Panc1 (cell line): Measurements from ENCODE around the gene STK25. TPM values are rescaled to one million over a fixed set of nuclear protein-coding genes. Genes with fewer than 3 reads are reported as not detected.

Source experiments
- ATAC-seq: fragments of 200-7000 bp; cut with Tn5 transposase; 2 replicates; pipeline ENCODE4 v1.9.1; 2020; ENCODE audit warnings: mild to moderate bottlenecking, moderate library complexity
- BruUV-seq: library from RNA; stranded (reverse); fragments of 400-500 nt; replicated peaks from 2 replicates; lab custom pipeline; 2021; lab: Mats Ljungman, UMichigan
- CTCF ChIA-PET: fragments of 300-600 bp; sonication (Branson Sonifier 250); formaldehyde crosslinking; loops from one replicate; lab custom pipeline; 2022; ENCODE audit warnings: antibody characterized with exemption; lab: Charles Lee
- POLR2A ChIA-PET: fragments of 300-600 bp; sonication (Branson Sonifier 250); formaldehyde crosslinking; loops from one replicate; lab custom pipeline; 2022; ENCODE audit warnings: antibody characterized with exemption; lab: Charles Lee
- DNase-seq: peaks from one replicate; pipeline ENCODE4 v3.0.0-alpha.2; 2010; ENCODE audit warnings: low read depth, low spot score
- H3K27ac ChIP-seq: 2 replicates; pipeline ENCODE4 v1.5.1; 2011; ENCODE audit warnings: mild to moderate bottlenecking, low read length, inconsistent platforms
- H3K27me3 ChIP-seq: fragments of 200-500 bp; sonication (Bioruptor generic); 2 replicates; pipeline ENCODE4 v1.6.0; 2014; ENCODE audit warnings: low read length, inconsistent platforms; ENCODE audit not compliant: control insufficient read depth, insufficient read depth
- H3K36me3 ChIP-seq: fragments of 200-500 bp; sonication (Bioruptor generic); 2 replicates; pipeline ENCODE4 v1.5.1; 2014; ENCODE audit warnings: inconsistent platforms, mild to moderate bottlenecking, low read length, moderate library complexity; ENCODE audit not compliant: control insufficient read depth, insufficient read depth
- H3K4me1 ChIP-seq: 2 replicates; pipeline ENCODE4 v1.5.1; 2011; ENCODE audit warnings: inconsistent platforms, mild to moderate bottlenecking, low read length, moderate library complexity; ENCODE audit not compliant: control insufficient read depth, insufficient read depth
- H3K4me3 ChIP-seq, 2 experiments: 2 replicates each; pipeline ENCODE4 v1.5.1; 2011 to 2012; ENCODE audit warnings: low read depth in 2 of 2, low read length in 2 of 2, mild to moderate bottlenecking in 2 of 2, inconsistent platforms in 1 of 2, moderate library complexity in 1 of 2
- H3K9me3 ChIP-seq: fragments of 200-500 bp; sonication (Bioruptor generic); 2 replicates; pipeline ENCODE4 v1.5.1; 2014; ENCODE audit warnings: low read depth, mild to moderate bottlenecking, inconsistent platforms, low read length, moderate library complexity; ENCODE audit not compliant: control insufficient read depth, insufficient read depth
- POLR2AphosphoS5 ChIP-seq: IDR thresholded peaks from 2 replicates; pipeline ENCODE4 v1.6.1; 2012; ENCODE audit warnings: mild to moderate bottlenecking, low read depth, low read length, moderate library complexity
- SIN3A ChIP-seq: IDR thresholded peaks from 2 replicates; pipeline ENCODE4 v1.6.1; 2012; ENCODE audit warnings: low read depth, mild to moderate bottlenecking, low read length, moderate library complexity, borderline replicate concordance; ENCODE audit not compliant: insufficient read depth
- TCF7L2 ChIP-seq: IDR thresholded peaks from 2 replicates; pipeline ENCODE4 v1.6.1; 2011; ENCODE audit warnings: mild to moderate bottlenecking, low read depth, low read length, inconsistent platforms
- in situ Hi-C: cut with HindIII; loops from 2 replicates; pipeline ENCODE4 v1.10.0; 2016; ENCODE audit warnings: low sequenced_read_pairs, low pct_unique_long_range_greater_than_20kb
- intact Hi-C: fragments of 100-400 bp; cut with micrococcal nuclease; formaldehyde crosslinking; loops from one replicate; pipeline ENCODE4 v1.10.0; 2022; ENCODE audit not compliant: unreplicated experiment
- total RNA-seq: library from RNA; stranded (reverse); gene quantifications from one replicate; pipeline ENCODE4 v1.2.1, GENCODE V29; 2021; ENCODE audit not compliant: unreplicated experiment
- TF ChIP-seq, protein P1 (sequence below), 2 experiments: IDR thresholded peaks; 2 replicates each; pipeline ENCODE4 v1.6.1; 2011 to 2012; ENCODE audit warnings: low read depth in 2 of 2, control low read depth in 1 of 2, low read length in 1 of 2, mild to moderate bottlenecking in 1 of 2, moderate library complexity in 1 of 2; ENCODE audit not compliant: insufficient read depth in 1 of 2
- TF ChIP-seq, protein P2 (sequence below): fragments of 450-650 bp; IDR thresholded peaks from 2 replicates; pipeline ENCODE4 v1.5.1; 2017; ENCODE audit warnings: mild to moderate bottlenecking

STK25 gene
- total RNA-seq, 1 experiment from 2014 or later: 195 TPM

DNA sequence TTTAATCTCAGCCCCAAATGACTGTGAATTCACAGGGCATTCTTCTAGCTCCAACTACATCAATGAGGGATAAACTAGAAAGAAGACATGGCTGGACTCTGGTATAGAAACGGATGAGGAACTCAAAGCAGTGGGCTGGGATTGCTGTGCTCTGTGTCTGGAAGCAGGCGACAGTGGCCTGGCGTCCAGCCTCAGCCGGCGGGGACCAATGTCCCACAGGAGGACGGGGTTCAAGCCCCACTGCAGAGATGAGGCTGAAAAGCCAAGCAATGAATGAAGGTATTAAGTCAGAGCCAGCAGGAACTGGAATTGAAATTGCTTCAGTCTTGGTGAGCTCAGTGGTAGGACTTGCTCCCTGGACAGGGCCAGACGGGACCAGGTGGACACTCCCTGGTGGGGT lies 25.9 kb upstream of the STK25 start:
- Histone ChIP-seq H3K9me3 (no peaks in the 10 kb centered on the region), H3K4me3 (no peak overlapping the region), H3K27ac (no peak overlapping the region), H3K4me1 (no peaks in the 10 kb centered on the region), H3K36me3 (no peaks in the 10 kb centered on the region), H3K27me3 (no peaks in the 10 kb centered on the region)
- intact Hi-C loops: no loop called here
- DNase-seq (no peak), ATAC-seq (no peak)
- POLR2A ChIA-PET: no interaction called here
- in situ Hi-C loops: no loop called here
- CTCF ChIA-PET: no interaction called here
- BruUV-seq: no TSS peak
- TF ChIP-seq, protein P1, sequence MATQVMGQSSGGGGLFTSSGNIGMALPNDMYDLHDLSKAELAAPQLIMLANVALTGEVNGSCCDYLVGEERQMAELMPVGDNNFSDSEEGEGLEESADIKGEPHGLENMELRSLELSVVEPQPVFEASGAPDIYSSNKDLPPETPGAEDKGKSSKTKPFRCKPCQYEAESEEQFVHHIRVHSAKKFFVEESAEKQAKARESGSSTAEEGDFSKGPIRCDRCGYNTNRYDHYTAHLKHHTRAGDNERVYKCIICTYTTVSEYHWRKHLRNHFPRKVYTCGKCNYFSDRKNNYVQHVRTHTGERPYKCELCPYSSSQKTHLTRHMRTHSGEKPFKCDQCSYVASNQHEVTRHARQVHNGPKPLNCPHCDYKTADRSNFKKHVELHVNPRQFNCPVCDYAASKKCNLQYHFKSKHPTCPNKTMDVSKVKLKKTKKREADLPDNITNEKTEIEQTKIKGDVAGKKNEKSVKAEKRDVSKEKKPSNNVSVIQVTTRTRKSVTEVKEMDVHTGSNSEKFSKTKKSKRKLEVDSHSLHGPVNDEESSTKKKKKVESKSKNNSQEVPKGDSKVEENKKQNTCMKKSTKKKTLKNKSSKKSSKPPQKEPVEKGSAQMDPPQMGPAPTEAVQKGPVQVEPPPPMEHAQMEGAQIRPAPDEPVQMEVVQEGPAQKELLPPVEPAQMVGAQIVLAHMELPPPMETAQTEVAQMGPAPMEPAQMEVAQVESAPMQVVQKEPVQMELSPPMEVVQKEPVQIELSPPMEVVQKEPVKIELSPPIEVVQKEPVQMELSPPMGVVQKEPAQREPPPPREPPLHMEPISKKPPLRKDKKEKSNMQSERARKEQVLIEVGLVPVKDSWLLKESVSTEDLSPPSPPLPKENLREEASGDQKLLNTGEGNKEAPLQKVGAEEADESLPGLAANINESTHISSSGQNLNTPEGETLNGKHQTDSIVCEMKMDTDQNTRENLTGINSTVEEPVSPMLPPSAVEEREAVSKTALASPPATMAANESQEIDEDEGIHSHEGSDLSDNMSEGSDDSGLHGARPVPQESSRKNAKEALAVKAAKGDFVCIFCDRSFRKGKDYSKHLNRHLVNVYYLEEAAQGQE (IDR thresholded peaks at IDR 0.05; ENCODE audit: insufficient read depth in 1 of 2, low read depth in 2 of 2, low read length in 1 of 2): no peak
- no peak for TF ChIP-seq SIN3A
- TF ChIP-seq TCF7L2: no peak
- TF ChIP-seq POLR2AphosphoS5: no peak
- TF ChIP-seq, protein P2, sequence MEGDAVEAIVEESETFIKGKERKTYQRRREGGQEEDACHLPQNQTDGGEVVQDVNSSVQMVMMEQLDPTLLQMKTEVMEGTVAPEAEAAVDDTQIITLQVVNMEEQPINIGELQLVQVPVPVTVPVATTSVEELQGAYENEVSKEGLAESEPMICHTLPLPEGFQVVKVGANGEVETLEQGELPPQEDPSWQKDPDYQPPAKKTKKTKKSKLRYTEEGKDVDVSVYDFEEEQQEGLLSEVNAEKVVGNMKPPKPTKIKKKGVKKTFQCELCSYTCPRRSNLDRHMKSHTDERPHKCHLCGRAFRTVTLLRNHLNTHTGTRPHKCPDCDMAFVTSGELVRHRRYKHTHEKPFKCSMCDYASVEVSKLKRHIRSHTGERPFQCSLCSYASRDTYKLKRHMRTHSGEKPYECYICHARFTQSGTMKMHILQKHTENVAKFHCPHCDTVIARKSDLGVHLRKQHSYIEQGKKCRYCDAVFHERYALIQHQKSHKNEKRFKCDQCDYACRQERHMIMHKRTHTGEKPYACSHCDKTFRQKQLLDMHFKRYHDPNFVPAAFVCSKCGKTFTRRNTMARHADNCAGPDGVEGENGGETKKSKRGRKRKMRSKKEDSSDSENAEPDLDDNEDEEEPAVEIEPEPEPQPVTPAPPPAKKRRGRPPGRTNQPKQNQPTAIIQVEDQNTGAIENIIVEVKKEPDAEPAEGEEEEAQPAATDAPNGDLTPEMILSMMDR: no peak

DNA sequence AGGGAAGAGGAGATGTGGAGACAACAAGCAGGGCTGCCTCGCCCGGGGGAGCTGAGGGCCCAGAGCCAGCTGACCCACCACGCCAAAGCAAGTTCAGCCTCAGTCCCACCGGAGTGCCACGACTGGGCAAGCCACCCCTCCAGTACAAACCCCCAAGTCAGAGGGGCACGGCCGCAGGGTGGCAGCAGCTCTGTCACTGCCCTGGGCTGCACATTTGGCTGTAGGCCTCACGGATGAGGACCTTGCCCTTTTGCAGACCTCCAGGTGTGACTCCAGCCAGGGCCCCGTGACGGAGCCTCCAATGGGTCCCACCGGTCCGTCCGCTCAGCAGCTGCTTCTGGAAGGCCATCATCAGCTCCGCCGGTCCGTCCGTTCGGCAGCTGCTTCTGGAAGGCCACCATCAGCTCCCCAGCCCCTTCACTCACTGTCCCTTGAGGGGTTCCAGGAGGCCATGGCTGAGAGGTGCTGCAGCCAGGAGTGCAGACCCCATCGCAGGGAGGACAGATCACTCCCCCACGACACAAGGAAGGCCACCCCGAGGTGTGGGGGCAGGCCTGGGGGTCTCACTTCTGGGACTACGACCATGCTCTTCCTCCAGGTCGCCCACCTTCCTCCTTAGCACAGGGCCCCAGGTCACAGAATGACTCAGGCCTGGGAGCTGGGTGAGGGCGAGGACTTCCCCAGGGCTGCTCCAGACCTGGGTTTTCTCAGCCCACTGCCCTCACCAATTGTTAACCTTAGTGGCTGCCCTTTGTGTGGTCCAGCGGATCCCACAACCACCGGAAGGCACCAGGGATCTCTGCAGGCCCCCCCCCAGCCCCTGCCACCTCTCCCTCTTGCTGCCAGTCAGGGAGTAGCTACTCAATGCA lies 24.6 kb upstream of the STK25 start:
- TF ChIP-seq, protein P2: no peak
- TF ChIP-seq SIN3A (no peak), POLR2AphosphoS5 (no peak), TCF7L2 (no peak)
- TF ChIP-seq, protein P1 (IDR thresholded peaks at IDR 0.05; ENCODE audit: insufficient read depth in 1 of 2, low read depth in 2 of 2, low read length in 1 of 2): no peak
- Histone ChIP-seq H3K27me3 (no peaks in the 10 kb centered on the region), H3K9me3 (no peaks in the 10 kb centered on the region), H3K36me3 (no peaks in the 10 kb centered on the region), H3K27ac (no peak overlapping the region), H3K4me3 (no peak overlapping the region), H3K4me1 (no peaks in the 10 kb centered on the region)
- no peak for ATAC-seq
- intact Hi-C loops: no loop called here
- ChIA-PET POLR2A (no interaction called here), CTCF (no interaction called here)
- no peak for DNase-seq
- in situ Hi-C loops: no loop called here
- BruUV-seq: no TSS peak
